Mammary epithelial cell (primary cell): ENCODE data around the gene RNU6-8.

Experiments
- EZH2 ChIP-seq: IDR thresholded peaks from 2 replicates; pipeline ENCODE4 v1.6.1; 2012; ENCODE audit warnings: low read length, inconsistent platforms, borderline replicate concordance
- TF ChIP-seq, protein P1 (sequence below), 2 donors: IDR thresholded peaks in 1 of 2; conservative IDR thresholded peaks in 1 of 2; 2 replicates each; pipeline ENCODE4 v1.5.1; 2011 to 2012; ENCODE audit warnings: inconsistent platforms in 2 of 2, low read length in 2 of 2, mild to moderate bottlenecking in 2 of 2, control low read depth in 1 of 2, low read depth in 1 of 2; ENCODE audit not compliant: insufficient read depth in 1 of 2; ENCODE audit errors: extremely low read depth in 1 of 2

DNA sequence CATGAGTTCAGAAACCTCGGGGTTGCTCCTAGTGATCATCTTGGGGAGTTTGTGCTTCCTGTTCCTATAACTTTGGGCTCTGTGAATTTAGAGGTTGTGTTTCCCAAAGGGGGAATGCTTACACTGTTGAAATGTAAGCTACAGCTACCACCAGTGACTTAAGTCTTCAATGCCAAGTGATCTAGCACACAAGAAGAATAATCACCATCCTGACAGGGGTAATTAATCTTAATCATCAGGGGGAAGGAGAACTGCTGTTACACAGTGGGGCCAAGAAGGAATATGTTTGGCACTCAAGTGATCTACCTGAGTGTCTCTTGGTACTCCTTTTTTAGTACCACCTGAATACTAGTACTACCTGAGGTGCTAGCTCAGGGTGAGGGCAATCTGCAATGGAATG is 36.1 kb downstream of the RNU6-8 start:
- TF ChIP-seq, protein P1, sequence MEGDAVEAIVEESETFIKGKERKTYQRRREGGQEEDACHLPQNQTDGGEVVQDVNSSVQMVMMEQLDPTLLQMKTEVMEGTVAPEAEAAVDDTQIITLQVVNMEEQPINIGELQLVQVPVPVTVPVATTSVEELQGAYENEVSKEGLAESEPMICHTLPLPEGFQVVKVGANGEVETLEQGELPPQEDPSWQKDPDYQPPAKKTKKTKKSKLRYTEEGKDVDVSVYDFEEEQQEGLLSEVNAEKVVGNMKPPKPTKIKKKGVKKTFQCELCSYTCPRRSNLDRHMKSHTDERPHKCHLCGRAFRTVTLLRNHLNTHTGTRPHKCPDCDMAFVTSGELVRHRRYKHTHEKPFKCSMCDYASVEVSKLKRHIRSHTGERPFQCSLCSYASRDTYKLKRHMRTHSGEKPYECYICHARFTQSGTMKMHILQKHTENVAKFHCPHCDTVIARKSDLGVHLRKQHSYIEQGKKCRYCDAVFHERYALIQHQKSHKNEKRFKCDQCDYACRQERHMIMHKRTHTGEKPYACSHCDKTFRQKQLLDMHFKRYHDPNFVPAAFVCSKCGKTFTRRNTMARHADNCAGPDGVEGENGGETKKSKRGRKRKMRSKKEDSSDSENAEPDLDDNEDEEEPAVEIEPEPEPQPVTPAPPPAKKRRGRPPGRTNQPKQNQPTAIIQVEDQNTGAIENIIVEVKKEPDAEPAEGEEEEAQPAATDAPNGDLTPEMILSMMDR (conservative IDR thresholded peaks at IDR 0.05 in 1 of 2, IDR thresholded peaks at IDR 0.05 in 1 of 2; ENCODE audit: extremely low read depth in 1 of 2, insufficient read depth in 1 of 2, low read depth in 1 of 2, low read length in 2 of 2) = no peak
- TF ChIP-seq EZH2 = no peak
